Measurements from ENCODE around the gene COLEC11. TPM values are rescaled to one million over a fixed set of nuclear protein-coding genes. Genes with fewer than 3 reads are reported as not detected.
"Not testable (repeated sequence)": the region's sequence is repeated elsewhere in the genome, so short reads cannot be mapped to it uniquely, and the experiment has no call there.

COLEC11 gene
- total and polyA plus RNA-seq, 2 experiments from 2014 or later: 4.7 to 5.1 TPM

DNA sequence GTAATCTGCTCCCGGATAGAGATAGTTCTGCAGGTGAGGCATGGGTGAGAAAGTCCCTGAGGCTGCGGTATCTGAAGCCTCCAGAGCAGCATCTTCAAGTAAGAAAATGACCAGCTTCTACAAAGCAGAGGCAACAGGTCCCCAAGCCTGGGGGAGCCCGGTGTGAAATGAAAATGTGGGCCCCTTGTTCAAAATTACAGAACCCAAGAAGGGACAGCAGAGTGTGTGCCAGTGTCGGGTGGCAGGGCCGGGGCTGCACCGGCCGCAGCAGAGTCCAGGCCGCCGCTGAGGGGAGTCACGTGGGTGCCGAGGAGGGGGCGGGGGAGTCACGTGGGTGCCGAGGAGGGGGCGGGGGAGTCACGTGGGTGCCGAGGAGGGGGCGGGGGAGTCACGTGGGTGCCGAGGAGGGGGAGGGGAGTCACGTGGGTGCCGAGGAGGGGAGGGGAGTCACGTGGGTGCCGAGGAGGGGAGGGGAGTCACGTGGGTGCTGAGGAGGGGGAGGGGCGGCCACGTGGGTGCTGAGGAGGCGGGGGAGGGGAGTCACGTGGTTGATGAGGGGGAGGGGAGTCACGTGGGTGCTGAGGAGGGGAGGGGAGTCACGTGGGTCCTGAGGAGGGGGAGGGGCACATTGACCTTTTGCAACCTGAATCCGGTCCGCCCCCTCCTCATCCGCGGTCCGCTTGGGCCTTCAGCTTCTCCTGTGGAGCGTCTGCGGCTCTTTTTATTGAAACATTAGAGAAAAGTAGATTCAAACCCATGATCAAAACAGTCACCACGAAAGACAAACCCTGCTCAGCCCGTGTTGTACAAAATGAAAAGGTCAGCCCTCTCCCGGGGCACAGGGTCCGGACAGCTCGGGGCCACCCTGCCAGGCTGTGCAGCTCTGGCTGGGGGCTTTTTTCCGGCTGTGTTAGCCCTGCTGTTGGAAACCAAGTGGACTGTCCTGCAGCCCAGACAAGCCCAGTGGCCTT lies 10.4 kb downstream of the COLEC11 start:
- Histone ChIP-seq H3K4me3 (no peak overlapping the region), H3K36me3 (no peaks in the 10 kb centered on the region), H3K27me3 (no peaks in the 10 kb centered on the region), H3K4me1 (ENCODE audit: low read depth) (peaks cover 11% of the 10 kb centered on the region), H3K9me3 (ENCODE audit: low read depth) (no peaks in the 10 kb centered on the region), H3K27ac (peak overlapping the region; percentile 82)
- TF ChIP-seq, protein P1, sequence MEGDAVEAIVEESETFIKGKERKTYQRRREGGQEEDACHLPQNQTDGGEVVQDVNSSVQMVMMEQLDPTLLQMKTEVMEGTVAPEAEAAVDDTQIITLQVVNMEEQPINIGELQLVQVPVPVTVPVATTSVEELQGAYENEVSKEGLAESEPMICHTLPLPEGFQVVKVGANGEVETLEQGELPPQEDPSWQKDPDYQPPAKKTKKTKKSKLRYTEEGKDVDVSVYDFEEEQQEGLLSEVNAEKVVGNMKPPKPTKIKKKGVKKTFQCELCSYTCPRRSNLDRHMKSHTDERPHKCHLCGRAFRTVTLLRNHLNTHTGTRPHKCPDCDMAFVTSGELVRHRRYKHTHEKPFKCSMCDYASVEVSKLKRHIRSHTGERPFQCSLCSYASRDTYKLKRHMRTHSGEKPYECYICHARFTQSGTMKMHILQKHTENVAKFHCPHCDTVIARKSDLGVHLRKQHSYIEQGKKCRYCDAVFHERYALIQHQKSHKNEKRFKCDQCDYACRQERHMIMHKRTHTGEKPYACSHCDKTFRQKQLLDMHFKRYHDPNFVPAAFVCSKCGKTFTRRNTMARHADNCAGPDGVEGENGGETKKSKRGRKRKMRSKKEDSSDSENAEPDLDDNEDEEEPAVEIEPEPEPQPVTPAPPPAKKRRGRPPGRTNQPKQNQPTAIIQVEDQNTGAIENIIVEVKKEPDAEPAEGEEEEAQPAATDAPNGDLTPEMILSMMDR (IDR thresholded peaks at IDR 0.05; ENCODE audit: low read depth, low read length): no peak
- DNase-seq (ENCODE audit: low read depth in 1 of 2, low spot score in 1 of 2): no peak

DNA sequence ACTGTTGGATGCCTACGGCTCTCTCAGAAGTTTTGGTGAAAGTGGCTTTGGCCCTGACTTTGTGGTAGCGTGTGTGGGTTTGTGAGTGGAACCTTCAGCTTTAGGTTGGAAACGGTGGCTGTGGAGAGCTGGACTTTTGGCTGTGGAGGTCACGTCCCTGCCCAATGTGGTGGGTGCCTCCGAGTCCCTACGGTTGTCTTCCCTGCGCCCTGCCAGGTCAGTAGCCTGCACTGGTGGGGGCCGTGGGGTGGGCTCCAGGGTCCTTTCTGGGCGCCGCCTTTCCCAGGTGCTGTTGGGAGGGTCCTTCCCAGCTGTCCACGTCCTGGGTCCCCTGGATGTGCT lies 11.1 kb downstream of the COLEC11 start:
- H3K27ac ChIP-seq: no peak overlapping the region
- TF ChIP-seq, protein P1 (IDR thresholded peaks at IDR 0.05; ENCODE audit: low read depth, low read length): no peak

GRCh38 chr2:3606370-3607201 lies 11.7 kb downstream of the COLEC11 start:
- Histone ChIP-seq H3K36me3 (no peaks in the 10 kb centered on the region), H3K27ac (no peak overlapping the region), H3K9me3 (ENCODE audit: low read depth) (no peaks in the 10 kb centered on the region), H3K4me3 (no peak overlapping the region), H3K27me3 (no peaks in the 10 kb centered on the region), H3K4me1 (ENCODE audit: low read depth) (peaks cover 11% of the 10 kb centered on the region)
- no peak for DNase-seq (ENCODE audit: low read depth in 1 of 2, low spot score in 1 of 2)
- TF ChIP-seq, protein P1 (IDR thresholded peaks at IDR 0.05; ENCODE audit: low read depth, low read length): no peak

More for the DNA sequence above, 11.1 kb downstream of the COLEC11 start:
- no peaks in the 10 kb centered on the region for H3K27me3 ChIP-seq
- no peaks in the 10 kb centered on the region for H3K36me3 ChIP-seq
- H3K9me3 ChIP-seq (ENCODE audit: low read depth): no peaks in the 10 kb centered on the region
- H3K4me3 ChIP-seq: no peak overlapping the region
- no peak for DNase-seq (ENCODE audit: low read depth in 1 of 2, low spot score in 1 of 2)
- H3K4me1 ChIP-seq (ENCODE audit: low read depth): peaks cover 11% of the 10 kb centered on the region

DNA sequence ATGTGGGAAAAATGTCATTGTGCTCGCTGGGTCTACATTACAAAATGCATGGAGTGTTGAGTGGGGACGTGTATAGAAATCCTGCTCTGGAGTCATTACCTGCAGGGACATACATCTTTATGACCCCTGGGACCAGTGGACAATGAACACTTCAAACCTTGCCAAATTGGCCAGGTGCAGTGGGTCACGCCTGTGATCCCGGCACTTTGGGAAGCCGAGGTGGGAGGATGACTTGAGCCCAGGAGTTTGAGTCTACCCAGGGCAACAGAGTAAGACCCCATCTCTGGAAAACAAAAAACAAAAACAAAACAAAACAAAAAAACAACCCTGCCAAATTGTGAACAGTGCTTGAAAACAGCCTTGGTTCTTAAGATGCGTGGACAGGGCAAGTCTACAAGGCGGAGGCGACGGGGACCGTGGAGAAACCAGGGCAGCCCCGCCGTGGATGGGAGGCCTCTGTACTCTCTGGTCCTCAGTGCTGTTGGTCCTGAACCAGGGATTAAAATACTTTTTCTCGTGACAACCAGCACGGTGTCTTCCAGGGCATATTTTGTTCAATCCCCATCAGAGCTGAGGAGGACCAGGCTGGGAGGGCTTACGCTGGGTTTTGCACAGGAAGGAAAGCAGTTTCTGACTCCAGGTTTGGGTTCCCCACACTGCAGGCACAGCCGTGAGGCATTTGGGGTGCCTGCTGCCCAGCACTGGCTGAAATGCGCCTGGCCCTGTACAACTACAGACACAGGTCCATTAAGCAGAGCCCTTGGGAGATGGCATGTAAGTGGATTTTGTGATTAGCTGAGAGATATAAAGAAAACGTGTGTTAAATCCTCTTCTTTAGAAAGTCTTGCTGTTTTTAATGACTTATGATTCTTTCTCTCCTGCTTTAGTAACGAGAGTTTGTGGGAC lies 13.7 kb downstream of the COLEC11 start:
- H3K4me1 ChIP-seq (ENCODE audit: low read depth): peaks cover 9% of the 10 kb centered on the region
- H3K27me3 ChIP-seq: no peaks in the 10 kb centered on the region
- no peak overlapping the region for H3K4me3 ChIP-seq
- no peaks in the 10 kb centered on the region for H3K36me3 ChIP-seq
- H3K9me3 ChIP-seq (ENCODE audit: low read depth): no peaks in the 10 kb centered on the region
- DNase-seq (ENCODE audit: low read depth in 1 of 2, low spot score in 1 of 2): no peak
- no peak overlapping the region for H3K27ac ChIP-seq
- TF ChIP-seq, protein P1 (IDR thresholded peaks at IDR 0.05; ENCODE audit: low read depth, low read length): no peak

DNA sequence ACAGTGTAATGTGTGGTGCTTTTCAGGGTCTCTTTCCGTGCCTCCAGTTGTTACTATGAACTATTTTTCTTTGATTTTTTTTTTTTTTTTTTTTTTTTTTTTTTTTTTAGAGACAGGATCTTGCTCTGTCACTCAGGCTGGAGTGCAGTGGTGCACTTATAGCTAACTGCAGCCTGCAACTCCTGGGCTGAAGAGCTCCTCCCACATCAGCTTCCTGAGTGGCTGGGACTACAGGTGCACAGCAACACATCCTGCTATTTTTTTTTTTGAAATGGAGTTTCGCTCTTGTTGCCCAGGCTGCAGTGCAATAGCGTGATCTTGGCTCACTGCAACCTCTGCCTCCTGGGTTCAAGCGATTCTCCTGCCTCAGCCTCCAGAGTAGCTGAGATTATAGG lies 14.4 kb downstream of the COLEC11 start:
- not testable (repeated sequence) for H3K36me3 ChIP-seq; H3K4me1 ChIP-seq (ENCODE audit: low read depth); H3K27ac ChIP-seq; H3K9me3 ChIP-seq (ENCODE audit: low read depth); H3K27me3 ChIP-seq; H3K4me3 ChIP-seq; DNase-seq (ENCODE audit: low read depth in 1 of 2, low spot score in 1 of 2)

Data from cardiac muscle cell (in vitro differentiated cells and primary cell).